ENCODE measurements around the gene PIGZ. TPM values are rescaled to one million over a fixed set of nuclear protein-coding genes. Genes with fewer than 3 reads are reported as not detected.

PIGZ gene
- total and polyA plus RNA-seq, 2 donors from 2014 or later = 1.4 to 3.5 TPM

DNA sequence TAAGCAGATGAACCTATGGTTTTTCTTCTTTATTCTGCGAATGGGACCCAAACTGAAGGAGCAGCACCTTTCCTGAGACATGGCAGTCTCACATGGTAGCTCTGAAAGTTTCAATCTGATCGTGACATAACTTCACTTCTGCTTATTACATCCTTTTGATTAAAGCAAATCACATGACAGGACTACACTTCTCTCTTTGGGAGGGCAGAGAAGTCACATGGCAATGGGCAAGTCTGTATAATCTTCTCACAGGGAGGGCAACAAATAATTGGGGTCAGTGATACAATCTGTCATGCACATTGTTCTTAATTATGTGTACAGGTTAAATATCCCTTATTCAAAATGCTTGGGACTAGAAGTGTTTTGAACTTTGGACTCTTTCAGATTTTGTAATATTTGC lies 47.9 kb downstream of the PIGZ start:
- Histone ChIP-seq H3K36me3 (ENCODE audit: control insufficient read depth in 2 of 3, insufficient read depth in 3 of 3, low read length in 3 of 3) (peaks cover 0 to 9% (median 2%) of the 10 kb centered on the region in 3 donors), H3K4me3 (ENCODE audit: low read length in 3 of 3) (no peak overlapping the region), H3K27me3 (ENCODE audit: control insufficient read depth, insufficient read depth, low read length) (no peaks in the 10 kb centered on the region), H3K9me3 (ENCODE audit: control insufficient read depth in 2 of 3, insufficient read depth in 1 of 3, low read length in 3 of 3) (no peaks in the 10 kb centered on the region), H3K27ac (ENCODE audit: low read depth in 2 of 2, low read length in 2 of 2) (no peak overlapping the region), H3K4me1 (ENCODE audit: control insufficient read depth in 2 of 3, insufficient read depth in 2 of 3, low read depth in 1 of 3, low read length in 3 of 3) (no peaks in the 10 kb centered on the region), H3K9ac (ENCODE audit: low read length in 3 of 3) (no peak overlapping the region)
- intact Hi-C loops (cut with DNase I) = no loop called here
- FAIRE-seq (no peak), DNase-seq (no peak)
- TF ChIP-seq, protein P1, sequence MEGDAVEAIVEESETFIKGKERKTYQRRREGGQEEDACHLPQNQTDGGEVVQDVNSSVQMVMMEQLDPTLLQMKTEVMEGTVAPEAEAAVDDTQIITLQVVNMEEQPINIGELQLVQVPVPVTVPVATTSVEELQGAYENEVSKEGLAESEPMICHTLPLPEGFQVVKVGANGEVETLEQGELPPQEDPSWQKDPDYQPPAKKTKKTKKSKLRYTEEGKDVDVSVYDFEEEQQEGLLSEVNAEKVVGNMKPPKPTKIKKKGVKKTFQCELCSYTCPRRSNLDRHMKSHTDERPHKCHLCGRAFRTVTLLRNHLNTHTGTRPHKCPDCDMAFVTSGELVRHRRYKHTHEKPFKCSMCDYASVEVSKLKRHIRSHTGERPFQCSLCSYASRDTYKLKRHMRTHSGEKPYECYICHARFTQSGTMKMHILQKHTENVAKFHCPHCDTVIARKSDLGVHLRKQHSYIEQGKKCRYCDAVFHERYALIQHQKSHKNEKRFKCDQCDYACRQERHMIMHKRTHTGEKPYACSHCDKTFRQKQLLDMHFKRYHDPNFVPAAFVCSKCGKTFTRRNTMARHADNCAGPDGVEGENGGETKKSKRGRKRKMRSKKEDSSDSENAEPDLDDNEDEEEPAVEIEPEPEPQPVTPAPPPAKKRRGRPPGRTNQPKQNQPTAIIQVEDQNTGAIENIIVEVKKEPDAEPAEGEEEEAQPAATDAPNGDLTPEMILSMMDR (IDR thresholded peaks at IDR 0.05; ENCODE audit: borderline replicate concordance, extremely low read depth, insufficient read depth) = no peak

DNA sequence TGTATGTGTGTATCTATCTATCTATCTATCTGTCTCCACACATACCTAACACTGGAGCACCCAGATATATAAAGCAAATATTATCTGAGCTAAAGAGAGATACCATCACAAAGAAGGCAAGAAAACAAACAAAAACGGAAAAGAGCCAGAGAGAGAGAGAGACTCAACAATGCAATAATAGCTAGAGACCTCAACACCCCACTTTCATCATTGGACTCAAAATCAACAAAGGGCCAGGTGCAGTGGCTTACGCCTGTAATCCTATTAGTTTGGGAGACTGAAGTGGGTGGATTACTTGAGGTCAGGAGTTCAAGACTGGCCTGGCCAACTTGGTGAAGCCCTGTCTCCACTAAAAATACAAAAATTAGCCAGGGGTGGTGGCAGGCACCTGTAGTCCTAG lies 49.7 kb downstream of the PIGZ start:
- Histone ChIP-seq H3K4me3 (ENCODE audit: low read length in 3 of 3) (no peak overlapping the region), H3K27ac (ENCODE audit: low read depth in 2 of 2, low read length in 2 of 2) (no peak overlapping the region), H3K36me3 (ENCODE audit: control insufficient read depth in 2 of 3, insufficient read depth in 3 of 3, low read length in 3 of 3) (peaks cover 0 to 9% (median 6%) of the 10 kb centered on the region in 3 donors), H3K9ac (ENCODE audit: low read length in 3 of 3) (no peak overlapping the region), H3K9me3 (ENCODE audit: control insufficient read depth in 2 of 3, insufficient read depth in 1 of 3, low read length in 3 of 3) (no peaks in the 10 kb centered on the region), H3K27me3 (ENCODE audit: control insufficient read depth, insufficient read depth, low read length) (no peaks in the 10 kb centered on the region), H3K4me1 (ENCODE audit: control insufficient read depth in 2 of 3, insufficient read depth in 2 of 3, low read depth in 1 of 3, low read length in 3 of 3) (no peaks in the 10 kb centered on the region)
- DNase-seq (no peak), FAIRE-seq (no peak)
- intact Hi-C loops (cut with DNase I) = no loop called here
- TF ChIP-seq, protein P1 (IDR thresholded peaks at IDR 0.05; ENCODE audit: borderline replicate concordance, extremely low read depth, insufficient read depth) = no peak

DNA sequence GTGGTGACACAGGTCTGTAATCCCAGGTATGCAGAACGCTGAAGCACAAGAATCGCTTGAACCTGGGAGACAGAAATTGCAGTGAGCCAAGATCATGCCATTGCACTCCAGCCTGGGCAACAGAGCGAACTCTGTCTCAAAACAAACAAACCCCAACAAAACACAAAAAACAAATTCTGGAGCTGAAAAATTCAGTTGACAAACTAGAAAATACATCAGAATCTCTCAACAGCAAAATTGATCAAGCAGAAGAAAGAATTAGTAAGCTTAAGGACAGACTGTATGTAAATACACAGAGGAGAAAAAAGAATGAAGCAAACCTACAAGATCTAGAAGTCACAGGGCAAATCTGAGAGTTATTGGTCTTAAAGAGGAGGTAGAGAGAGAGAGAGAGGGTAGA lies 51.6 kb downstream of the PIGZ start:
- Histone ChIP-seq H3K27me3 (ENCODE audit: control insufficient read depth, insufficient read depth, low read length) (no peaks in the 10 kb centered on the region), H3K36me3 (ENCODE audit: control insufficient read depth in 2 of 3, insufficient read depth in 3 of 3, low read length in 3 of 3) (peaks cover 0 to 6% (median 0%) of the 10 kb centered on the region in 3 donors), H3K9me3 (ENCODE audit: control insufficient read depth in 2 of 3, insufficient read depth in 1 of 3, low read length in 3 of 3) (no peaks in the 10 kb centered on the region), H3K27ac (ENCODE audit: low read depth in 2 of 2, low read length in 2 of 2) (no peak overlapping the region), H3K4me1 (ENCODE audit: control insufficient read depth in 2 of 3, insufficient read depth in 2 of 3, low read depth in 1 of 3, low read length in 3 of 3) (no peaks in the 10 kb centered on the region), H3K9ac (ENCODE audit: low read length in 3 of 3) (no peak overlapping the region), H3K4me3 (ENCODE audit: low read length in 3 of 3) (no peak overlapping the region)
- TF ChIP-seq, protein P1 (IDR thresholded peaks at IDR 0.05; ENCODE audit: borderline replicate concordance, extremely low read depth, insufficient read depth) = no peak
- DNase-seq (no peak), FAIRE-seq (no peak)
- intact Hi-C loops (cut with DNase I) = no loop called here

DNA sequence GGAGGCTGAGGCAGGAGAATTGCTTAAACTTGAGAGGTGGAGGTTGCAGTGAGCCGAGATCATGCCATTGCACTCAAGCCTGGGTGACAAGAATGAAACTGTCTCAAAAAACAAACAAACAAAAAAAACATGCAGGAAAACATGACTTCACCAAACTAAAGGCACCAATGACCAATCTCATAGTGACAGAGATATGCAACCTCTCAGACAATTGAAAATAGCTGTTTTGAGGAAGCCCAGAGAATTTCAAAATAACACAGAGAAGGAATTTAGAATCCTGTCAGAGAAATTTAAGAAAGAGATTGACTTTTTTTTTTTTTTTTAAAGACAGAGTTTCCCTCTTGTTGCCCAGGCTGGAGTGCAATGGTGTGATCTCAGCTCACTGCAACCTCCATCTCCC lies 52.4 kb downstream of the PIGZ start:
- intact Hi-C loops (cut with DNase I) = no loop called here
- H3K27me3 ChIP-seq (ENCODE audit: control insufficient read depth, insufficient read depth, low read length) = no peaks in the 10 kb centered on the region
- H3K9ac ChIP-seq (ENCODE audit: low read length in 3 of 3) = no peak overlapping the region
- H3K9me3 ChIP-seq (ENCODE audit: control insufficient read depth in 2 of 3, insufficient read depth in 1 of 3, low read length in 3 of 3) = no peaks in the 10 kb centered on the region
- no peak overlapping the region for H3K27ac ChIP-seq (ENCODE audit: low read depth in 2 of 2, low read length in 2 of 2)
- no peaks in the 10 kb centered on the region for H3K4me1 ChIP-seq (ENCODE audit: control insufficient read depth in 2 of 3, insufficient read depth in 2 of 3, low read depth in 1 of 3, low read length in 3 of 3)
- TF ChIP-seq, protein P1 (IDR thresholded peaks at IDR 0.05; ENCODE audit: borderline replicate concordance, extremely low read depth, insufficient read depth) = no peak
- DNase-seq (no peak), FAIRE-seq (no peak)
- H3K36me3 ChIP-seq (ENCODE audit: control insufficient read depth in 2 of 3, insufficient read depth in 3 of 3, low read length in 3 of 3) = peaks cover 0 to 6% (median 0%) of the 10 kb centered on the region in 3 donors
- H3K4me3 ChIP-seq (ENCODE audit: low read length in 3 of 3) = no peak overlapping the region

Measured in kidney (tissue), 14 donors.